GM12878 (cell line): ENCODE data around the gene NIBAN1. TPM values are rescaled to one million over a fixed set of nuclear protein-coding genes. Genes with fewer than 3 reads are reported as not detected.

ENCODE experiments used
- ATAC-seq: fragments of 200-7000 bp; cut with Tn5 transposase; 3 replicates; pipeline ENCODE4 v1.9.1; 2020; ENCODE audit warnings: mild to moderate bottlenecking, moderate library complexity
- Bru-seq: library from RNA; stranded (reverse); fragments of 400-500 nt; gene quantifications from one replicate; lab custom pipeline; 2021; lab: Mats Ljungman, UMichigan
- BruChase-seq, 2 experiments: library from RNA; stranded (reverse); fragments of 400-500 nt; gene quantifications; one replicate each; lab custom pipeline; 2021; lab: Mats Ljungman, UMichigan
- BruUV-seq: library from RNA; stranded (reverse); fragments of 400-500 nt; replicated peaks from 2 replicates; lab custom pipeline; 2021; lab: Mats Ljungman, UMichigan
- CTCF ChIA-PET: fragments of 300-600 bp; sonication (Branson Sonifier 250); formaldehyde crosslinking; extraction: SDS; loops from one replicate; lab custom pipeline; 2021; ENCODE audit warnings: inconsistent platforms; lab: Yijun Ruan, JAX
- POLR2A ChIA-PET: fragments of 350-600 bp; formaldehyde crosslinking; extraction: SDS; loops from one replicate; lab custom pipeline; 2021; ENCODE audit warnings: inconsistent platforms; lab: Charles Lee
- RAD21 ChIA-PET: fragments of 300-600 bp; sonication (Branson Sonifier 250); formaldehyde crosslinking; loops from one replicate; lab custom pipeline; 2023; ENCODE audit warnings: antibody characterized with exemption; ENCODE audit not compliant: unreplicated experiment; lab: Charles Lee
- SMC1A ChIA-PET: fragments of 300-600 bp; sonication (Branson Sonifier 250); formaldehyde crosslinking; loops from one replicate; lab custom pipeline; 2023; ENCODE audit not compliant: unreplicated experiment, uncharacterized antibody; lab: Charles Lee
- DNase-seq: peaks from one replicate; pipeline ENCODE4 v3.0.0-alpha.2; 2011; ENCODE audit warnings: low read depth, low spot score
- FAIRE-seq: peaks from 3 replicates; lab custom pipeline; 2011; peaks lifted over from hg19 to GRCh38; lab: Jason Lieb, UNC
- H2AFZ ChIP-seq: 2 replicates; pipeline ENCODE4 v1.6.0; 2011; ENCODE audit warnings: low read depth, low read length, control low read depth; ENCODE audit not compliant: control insufficient read depth
- H3K27ac ChIP-seq: 2 replicates; pipeline ENCODE4 v1.5.1; 2011; ENCODE audit warnings: control low read depth; ENCODE audit not compliant: control insufficient read depth, insufficient read depth
- H3K27me3 ChIP-seq, 2 experiments: replicated peaks in 1 of 2; 2 replicates each; pipeline versions ENCODE4 v1.6.0 to v1.6.1; 2011; ENCODE audit warnings: low read length in 1 of 2; ENCODE audit not compliant: control insufficient read depth in 2 of 2, insufficient read depth in 2 of 2
- H3K36me3 ChIP-seq, 2 experiments: 2 replicates each; pipeline ENCODE4 v1.5.1; 2011; ENCODE audit warnings: low read length in 1 of 2; ENCODE audit not compliant: control insufficient read depth in 2 of 2, insufficient read depth in 2 of 2
- H3K4me1 ChIP-seq: 2 replicates; pipeline ENCODE4 v1.6.1; 2011; ENCODE audit warnings: mild to moderate bottlenecking, low read length, moderate library complexity, mixed read lengths; ENCODE audit not compliant: control insufficient read depth, insufficient read depth
- H3K4me2 ChIP-seq: 2 replicates; pipeline ENCODE4 v1.6.0; 2011; ENCODE audit warnings: control low read depth; ENCODE audit not compliant: control insufficient read depth, insufficient read depth
- H3K4me3 ChIP-seq: fragments of 200-600 bp; sonication (generic); 2 replicates; pipeline ENCODE4 v1.5.1; 2016
- H3K79me2 ChIP-seq: 2 replicates; pipeline ENCODE4 v1.6.0; 2011; ENCODE audit warnings: low read length; ENCODE audit not compliant: control insufficient read depth, insufficient read depth
- H3K9ac ChIP-seq: 2 replicates; pipeline ENCODE4 v1.8.0; 2011; ENCODE audit warnings: low read length, control low read depth, mixed read lengths; ENCODE audit not compliant: control insufficient read depth, insufficient read depth
- H3K9me3 ChIP-seq: replicated peaks from 3 replicates; pipeline ENCODE4 v1.5.1; 2011; ENCODE audit warnings: mild to moderate bottlenecking, low read length; ENCODE audit not compliant: control insufficient read depth, insufficient read depth
- H4K20me1 ChIP-seq: 2 replicates; pipeline ENCODE4 v1.6.0; 2011; ENCODE audit not compliant: control insufficient read depth, insufficient read depth
- CBFB ChIP-seq: IDR thresholded peaks from 2 replicates; pipeline ENCODE4 v1.6.1; 2016; ENCODE audit warnings: antibody characterized with exemption, low read depth
- CHD4 ChIP-seq: fragments of 200-600 bp; sonication (generic); IDR thresholded peaks from 2 replicates; pipeline ENCODE4 v1.6.1; 2016; ENCODE audit warnings: mild to moderate bottlenecking
- EZH2 ChIP-seq: IDR thresholded peaks from 2 replicates; pipeline ENCODE4 v1.6.1; 2012; ENCODE audit warnings: low read depth, mild to moderate bottlenecking, control low read depth, inconsistent platforms, low read length, borderline replicate concordance; ENCODE audit not compliant: control insufficient read depth
- HDAC2 ChIP-seq: fragments of 200-600 bp; sonication (generic); IDR thresholded peaks from 2 replicates; pipeline ENCODE4 v1.6.1; 2017
- NR2C1 ChIP-seq: fragments of 450-650 bp; IDR thresholded peaks from 2 replicates; pipeline ENCODE4 v1.6.1; 2017; ENCODE audit warnings: antibody characterized with exemption, mild to moderate bottlenecking, moderate library complexity
- POLR2AphosphoS5 ChIP-seq: IDR thresholded peaks from 2 replicates; pipeline ENCODE4 v1.6.1; 2011; ENCODE audit warnings: mild to moderate bottlenecking, low read length, inconsistent platforms
- TCF7 ChIP-seq: IDR thresholded peaks from 2 replicates; pipeline ENCODE4 v1.6.1; 2014; ENCODE audit warnings: antibody characterized with exemption, borderline replicate concordance
- ZBED1 ChIP-seq: IDR thresholded peaks from 2 replicates; pipeline ENCODE4 v1.6.1; 2016; ENCODE audit warnings: borderline replicate concordance
- ZNF622 ChIP-seq: fragments of 450-650 bp; IDR thresholded peaks from 2 replicates; pipeline ENCODE4 v1.6.1; 2017; ENCODE audit warnings: mild to moderate bottlenecking, inconsistent platforms
- WGBS: methylation state at CpG from one replicate; pipeline ENCODE4 v1.1.6; 2016; ENCODE audit warnings: low lambda C conversion rate; ENCODE audit not compliant: insufficient replicate concordance, insufficient coverage; ENCODE audit errors: missing lambda C conversion rate; 5-methylcytosine and 5-hydroxymethylcytosine counted together
- in situ Hi-C: fragments of 300-500 bp; cut with MboI; formaldehyde crosslinking; loops from 9 replicates; pipeline ENCODE4 v1.14.3; 2018; ENCODE audit warnings: mixed read lengths
- intact Hi-C: fragments of 100-400 bp; cut with micrococcal nuclease; formaldehyde crosslinking; loops from one replicate; pipeline ENCODE4 v1.14.2; 2022; ENCODE audit not compliant: unreplicated experiment
- long read RNA-seq, 2 experiments: library from polyadenylated mRNA; unstranded; transcript quantifications; one replicate each; pipeline ENCODE4 v2.0.0, GENCODE V29; 2019 to 2020
- polyA minus RNA-seq, 3 experiments: library from RNA; depleted of rRNA, polyadenylated mRNA; stranded (reverse); fragments of >200 nt; gene quantifications; 2 replicates each; pipeline ENCODE4 v1.2.3, GENCODE V29; 2011
- polyA plus RNA-seq, 11 experiments: library from polyadenylated mRNA; depleted of rRNA in 4 of 11; unstranded in 6 of 11; stranded (reverse) in 5 of 11; fragments of >200 nt; fragmentation: Nextera tagmentation in 4 of 11; fragmentation: Illumina TruSeq in 1 of 11; extraction: Ambion mirVana in 4 of 11; extraction: Trizol in 1 of 11; gene quantifications; 1 replicate in 1 of 11; 2 replicates in 10 of 11; pipeline versions ENCODE4 v1.2.1 to v1.2.3, GENCODE V29; 2011 to 2016; ENCODE audit warnings: inconsistent platforms in 2 of 11, missing spikeins in 2 of 11, low read depth in 1 of 11
- total RNA-seq, 4 experiments: library from RNA; depleted of rRNA in 3 of 4; stranded (reverse); fragments of >200 nt in 3 of 4; fragmentation: Illumina TruSeq in 1 of 4; extraction: Trizol in 1 of 4; gene quantifications; 2 replicates each; pipeline versions ENCODE4 v1.2.1 to v1.2.3, GENCODE V29; 2013 to 2021
- TF ChIP-seq, protein P1 (sequence below): fragments of 450-650 bp; IDR thresholded peaks from 2 replicates; pipeline ENCODE4 v1.6.1; 2017; ENCODE audit warnings: mild to moderate bottlenecking, low read depth, inconsistent platforms; ENCODE audit not compliant: poor library complexity, severe bottlenecking
- TF ChIP-seq, protein P2 (sequence below): fragments of 450-650 bp; IDR thresholded peaks from 2 replicates; pipeline ENCODE4 v1.6.1; 2017; ENCODE audit warnings: borderline replicate concordance

NIBAN1 gene, protein sequence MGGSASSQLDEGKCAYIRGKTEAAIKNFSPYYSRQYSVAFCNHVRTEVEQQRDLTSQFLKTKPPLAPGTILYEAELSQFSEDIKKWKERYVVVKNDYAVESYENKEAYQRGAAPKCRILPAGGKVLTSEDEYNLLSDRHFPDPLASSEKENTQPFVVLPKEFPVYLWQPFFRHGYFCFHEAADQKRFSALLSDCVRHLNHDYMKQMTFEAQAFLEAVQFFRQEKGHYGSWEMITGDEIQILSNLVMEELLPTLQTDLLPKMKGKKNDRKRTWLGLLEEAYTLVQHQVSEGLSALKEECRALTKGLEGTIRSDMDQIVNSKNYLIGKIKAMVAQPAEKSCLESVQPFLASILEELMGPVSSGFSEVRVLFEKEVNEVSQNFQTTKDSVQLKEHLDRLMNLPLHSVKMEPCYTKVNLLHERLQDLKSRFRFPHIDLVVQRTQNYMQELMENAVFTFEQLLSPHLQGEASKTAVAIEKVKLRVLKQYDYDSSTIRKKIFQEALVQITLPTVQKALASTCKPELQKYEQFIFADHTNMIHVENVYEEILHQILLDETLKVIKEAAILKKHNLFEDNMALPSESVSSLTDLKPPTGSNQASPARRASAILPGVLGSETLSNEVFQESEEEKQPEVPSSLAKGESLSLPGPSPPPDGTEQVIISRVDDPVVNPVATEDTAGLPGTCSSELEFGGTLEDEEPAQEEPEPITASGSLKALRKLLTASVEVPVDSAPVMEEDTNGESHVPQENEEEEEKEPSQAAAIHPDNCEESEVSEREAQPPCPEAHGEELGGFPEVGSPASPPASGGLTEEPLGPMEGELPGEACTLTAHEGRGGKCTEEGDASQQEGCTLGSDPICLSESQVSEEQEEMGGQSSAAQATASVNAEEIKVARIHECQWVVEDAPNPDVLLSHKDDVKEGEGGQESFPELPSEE
- 16.0 and 19.5 TPM in 2 replicates for total RNA-seq (2013; cell fraction: nucleolus; rRNA removed)
- 59.4 and 63.8 TPM in 2 replicates for total RNA-seq (2014; rRNA removed)
- total RNA-seq (2014; rRNA removed; fragmentation: Illumina TruSeq; extraction: Trizol) = 58.9 and 59.9 TPM in 2 replicates
- total RNA-seq (2021) = 66.4 and 67.8 TPM in 2 replicates
- 11.4 TPM for polyA plus RNA-seq (2011; ENCODE audit: low read depth)
- polyA plus RNA-seq (2011; rRNA removed) = 14.0 and 14.3 TPM in 2 replicates
- 9.7 and 10.6 TPM in 2 replicates for polyA plus RNA-seq (2011; cell fraction: cytosol; rRNA removed)
- polyA plus RNA-seq (2011; cell fraction: nucleus; rRNA removed) = 9.3 and 16.1 TPM in 2 replicates
- 15.2 TPM in 2 replicates for polyA plus RNA-seq (2012)
- polyA plus RNA-seq (2014; fragmentation: Illumina TruSeq; extraction: Trizol) = 62.3 and 69.0 TPM in 2 replicates
- polyA plus RNA-seq (2014; fragmentation: Nextera tagmentation; extraction: Ambion mirVana) = 10 to 100 TPM; 11.2 to 15.1 TPM
- polyA plus RNA-seq (2014; rRNA removed) = 40.0 and 40.9 TPM in 2 replicates
- polyA plus RNA-seq (2016; fragmentation: Nextera tagmentation; extraction: Ambion mirVana) = 10 to 100 TPM; 42.6 to 45.9 TPM
- 18.1 and 19.2 TPM in 2 replicates for polyA minus RNA-seq (2011; rRNA and poly(A)+ RNA removed)
- 7.4 and 10.1 TPM in 2 replicates for polyA minus RNA-seq (2011; cell fraction: cytosol; rRNA and poly(A)+ RNA removed)
- 8.0 and 15.4 TPM in 2 replicates for polyA minus RNA-seq (2011; cell fraction: nucleus; rRNA and poly(A)+ RNA removed)
- percentile 63 among the genes with signal in this experiment for Bru-seq, nascent RNA
- BruChase-seq, experiment 1, labeled RNA remaining after a 6-hour chase = percentile 64 among the genes with signal in this experiment
- BruChase-seq, experiment 2, labeled RNA remaining after a 2-hour chase = percentile 59 among the genes with signal in this experiment
- long read RNA-seq, experiment 1, full-length matches to known transcripts = 10 of 21 reads
- long read RNA-seq, experiment 1, partial matches to known transcripts = 0 of 21 reads
- long read RNA-seq, experiment 1, other reads (novel, unspliced or antisense) = 11 of 21 reads
- long read RNA-seq, experiment 2, full-length matches to known transcripts = 78 of 124 reads
- long read RNA-seq, experiment 2, partial matches to known transcripts = 9 of 124 reads
- long read RNA-seq, experiment 2, other reads (novel, unspliced or antisense) = 37 of 124 reads

DNA sequence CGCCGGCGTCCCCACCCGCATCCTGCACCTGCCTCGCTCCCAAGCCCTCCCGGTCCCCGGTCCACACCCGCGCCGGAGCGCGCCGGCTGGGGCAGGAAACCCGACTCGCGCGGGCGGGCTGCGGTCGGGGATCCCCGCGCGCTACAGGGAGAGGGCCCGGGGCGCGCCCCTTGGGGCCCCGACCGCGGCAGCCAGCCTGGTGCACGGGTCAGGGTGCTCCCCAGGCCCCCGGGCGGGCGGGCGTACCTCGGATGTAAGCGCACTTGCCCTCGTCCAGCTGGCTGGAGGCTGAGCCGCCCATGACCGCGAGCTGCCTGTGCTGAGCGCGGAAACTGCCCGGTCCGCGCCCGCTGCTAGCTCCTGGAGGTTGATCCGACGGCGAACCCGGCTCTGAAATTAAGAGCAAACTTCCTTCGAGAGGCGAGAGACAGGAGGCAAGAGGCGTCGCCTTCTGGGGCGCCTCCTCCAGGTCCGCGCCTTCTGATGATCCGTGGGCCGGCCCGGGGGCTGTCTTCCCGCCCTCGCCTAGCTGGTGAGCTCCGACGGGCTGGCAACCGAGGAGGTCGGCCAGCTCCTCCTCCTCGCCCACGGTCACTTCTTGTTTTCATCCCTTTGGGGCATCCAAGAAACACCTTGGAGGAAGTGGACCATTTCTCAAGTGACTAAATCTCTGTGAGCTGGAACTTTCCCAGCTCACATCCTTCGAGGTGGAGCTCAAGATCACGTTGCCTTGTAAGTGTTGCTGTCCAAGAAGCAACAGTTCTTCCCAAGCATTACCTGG, at the start of gene NIBAN1:
NIBAN1 (minus strand) TSS at position 453 of the 781 bp plus-strand sequence; CDS start at position 301, 152 bp downstream.
- Histone ChIP-seq H3K27ac (peak within 1 kb of the TSS; percentile 86), H3K9me3 (no peaks in the 10 kb centered on the region), H3K4me3 (peak within 1 kb of the TSS; percentile 96), H4K20me1 (no peaks in the 10 kb centered on the region), H3K36me3 (no peaks in the 10 kb centered on the region), H3K4me2 (peak within 1 kb of the TSS; percentile 87), H3K79me2 (peaks cover 28% of the 10 kb centered on the region), H2AFZ (peak within 1 kb of the TSS; percentile 79), H3K4me1 (peaks cover 14% of the 10 kb centered on the region), H3K27me3 (no peaks in the 10 kb centered on the region), H3K9ac (peak within 1 kb of the TSS; percentile 83)
- no peak for FAIRE-seq
- ChIA-PET RAD21 (interaction anchor here (0.6 to 4.3 kb wide), 10 partner anchors 9 to 196 kb away, joined by 3 to 27 read pairs (median 4); no protein-coding TSS in a partner anchor), CTCF (interaction anchor here (0.6 to 14.9 kb wide), 8 partner anchors 13 to 1838 kb away, joined by 3 to 353 read pairs (median 3); no protein-coding TSS in a partner anchor), SMC1A (interaction anchor here (0.7 to 5.9 kb wide), 18 partner anchors 8 to 481 kb away, joined by 3 to 29 read pairs (median 4); no protein-coding TSS in a partner anchor), POLR2A (interaction anchor here (1.0 to 1.6 kb wide), 5 partner anchors 28 to 227 kb away, joined by 3 to 6 read pairs (median 5); partner anchors contain the start of gene SWT1)
- peak; percentile 82 for ATAC-seq
- WGBS = 2% methylated on average over 42 of the region's 70 CpGs
- in situ Hi-C loops = no loop called here
- no peak for DNase-seq
- no TSS peak for BruUV-seq
- intact Hi-C loops = loop anchor here (1.0 to 5.0 kb wide), 4 partner anchors 28 to 222 kb away; partner anchors contain the start of gene EDEM3
- TF ChIP-seq ZBED1 (0 out of 2 replicates have a peak, but pooled peaks have one; percentile 15), CBFB (no peak; the same call in 1 of the 2 replicates), CHD4 (no peak), HDAC2 (no peak), ZNF622 (no peak), POLR2AphosphoS5 (no peak; the same call in 1 of the 2 replicates), NR2C1 (peak; percentile 50), EZH2 (no peak), TCF7 (no peak)
- TF ChIP-seq, protein P1, sequence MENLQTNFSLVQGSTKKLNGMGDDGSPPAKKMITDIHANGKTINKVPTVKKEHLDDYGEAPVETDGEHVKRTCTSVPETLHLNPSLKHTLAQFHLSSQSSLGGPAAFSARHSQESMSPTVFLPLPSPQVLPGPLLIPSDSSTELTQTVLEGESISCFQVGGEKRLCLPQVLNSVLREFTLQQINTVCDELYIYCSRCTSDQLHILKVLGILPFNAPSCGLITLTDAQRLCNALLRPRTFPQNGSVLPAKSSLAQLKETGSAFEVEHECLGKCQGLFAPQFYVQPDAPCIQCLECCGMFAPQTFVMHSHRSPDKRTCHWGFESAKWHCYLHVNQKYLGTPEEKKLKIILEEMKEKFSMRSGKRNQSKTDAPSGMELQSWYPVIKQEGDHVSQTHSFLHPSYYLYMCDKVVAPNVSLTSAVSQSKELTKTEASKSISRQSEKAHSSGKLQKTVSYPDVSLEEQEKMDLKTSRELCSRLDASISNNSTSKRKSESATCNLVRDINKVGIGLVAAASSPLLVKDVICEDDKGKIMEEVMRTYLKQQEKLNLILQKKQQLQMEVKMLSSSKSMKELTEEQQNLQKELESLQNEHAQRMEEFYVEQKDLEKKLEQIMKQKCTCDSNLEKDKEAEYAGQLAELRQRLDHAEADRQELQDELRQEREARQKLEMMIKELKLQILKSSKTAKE = no peak
- TF ChIP-seq, protein P2, sequence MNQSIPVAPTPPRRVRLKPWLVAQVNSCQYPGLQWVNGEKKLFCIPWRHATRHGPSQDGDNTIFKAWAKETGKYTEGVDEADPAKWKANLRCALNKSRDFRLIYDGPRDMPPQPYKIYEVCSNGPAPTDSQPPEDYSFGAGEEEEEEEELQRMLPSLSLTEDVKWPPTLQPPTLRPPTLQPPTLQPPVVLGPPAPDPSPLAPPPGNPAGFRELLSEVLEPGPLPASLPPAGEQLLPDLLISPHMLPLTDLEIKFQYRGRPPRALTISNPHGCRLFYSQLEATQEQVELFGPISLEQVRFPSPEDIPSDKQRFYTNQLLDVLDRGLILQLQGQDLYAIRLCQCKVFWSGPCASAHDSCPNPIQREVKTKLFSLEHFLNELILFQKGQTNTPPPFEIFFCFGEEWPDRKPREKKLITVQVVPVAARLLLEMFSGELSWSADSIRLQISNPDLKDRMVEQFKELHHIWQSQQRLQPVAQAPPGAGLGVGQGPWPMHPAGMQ = no peak
